NCI-H748 treated with DMSO at 0.1 percent for 48 hours (cell line): Measurements from ENCODE around the gene CPOX.
A peak's percentile ranks its signal among the peaks of the same experiment; 100 is the strongest.

ENCODE experiments used
- DNase-seq: peaks from one replicate; lab custom pipeline; 2025; lab: John Stamatoyannopoulos, UW

The CPOX gene

DNA sequence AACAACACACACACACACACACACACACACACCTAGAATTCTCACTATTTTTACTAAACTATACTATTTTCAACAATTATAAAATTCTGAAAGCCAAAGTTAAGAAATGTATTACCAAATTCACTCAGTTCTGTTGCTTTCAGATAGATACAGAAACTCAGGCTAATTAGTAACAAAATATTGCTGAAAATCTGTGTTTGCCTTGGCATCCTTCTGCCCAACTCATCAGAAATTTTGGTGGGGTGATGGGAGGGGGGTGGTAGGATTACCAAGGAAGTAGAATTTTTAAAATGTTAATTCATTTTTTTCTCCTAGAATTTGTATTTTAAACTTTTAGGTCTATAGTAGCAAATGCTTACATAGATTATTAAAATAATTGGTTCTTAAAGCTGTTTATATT lies 2.7 kb upstream of the CPOX start:
- no peak for DNase-seq

DNA sequence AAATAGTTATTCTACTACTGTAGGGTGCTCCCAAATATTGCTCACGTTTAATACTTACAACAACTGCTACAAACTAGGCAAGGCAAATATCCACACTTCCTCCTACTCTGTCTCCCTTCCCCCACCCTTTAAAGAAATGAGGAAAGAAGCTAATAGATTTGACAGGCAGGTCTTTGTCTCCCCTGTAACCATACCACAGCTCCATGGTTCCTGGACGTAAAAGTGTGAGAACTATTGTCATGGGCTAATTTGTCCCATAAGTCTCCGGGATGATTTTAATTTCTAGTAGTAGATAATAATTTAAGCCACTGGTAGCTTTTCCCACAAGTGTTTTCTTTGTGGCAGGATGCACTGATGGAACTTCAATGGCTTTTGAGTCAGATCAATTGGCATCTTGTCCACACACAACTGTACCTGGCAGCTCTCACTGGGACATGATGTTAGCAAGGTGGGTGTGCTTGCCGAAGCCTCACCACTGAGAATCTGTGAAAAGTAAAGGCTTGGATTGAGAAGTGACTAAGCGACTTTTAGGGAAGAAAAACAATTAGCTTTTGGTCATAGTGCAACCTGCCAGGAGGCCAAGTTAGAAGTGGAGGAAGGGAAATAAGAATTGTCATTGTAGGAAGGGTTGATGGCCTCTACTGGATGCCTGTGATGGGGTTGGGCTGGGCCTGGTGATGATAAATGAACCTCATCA lies 1.4 kb upstream of the CPOX start:
- no peak for DNase-seq

DNA sequence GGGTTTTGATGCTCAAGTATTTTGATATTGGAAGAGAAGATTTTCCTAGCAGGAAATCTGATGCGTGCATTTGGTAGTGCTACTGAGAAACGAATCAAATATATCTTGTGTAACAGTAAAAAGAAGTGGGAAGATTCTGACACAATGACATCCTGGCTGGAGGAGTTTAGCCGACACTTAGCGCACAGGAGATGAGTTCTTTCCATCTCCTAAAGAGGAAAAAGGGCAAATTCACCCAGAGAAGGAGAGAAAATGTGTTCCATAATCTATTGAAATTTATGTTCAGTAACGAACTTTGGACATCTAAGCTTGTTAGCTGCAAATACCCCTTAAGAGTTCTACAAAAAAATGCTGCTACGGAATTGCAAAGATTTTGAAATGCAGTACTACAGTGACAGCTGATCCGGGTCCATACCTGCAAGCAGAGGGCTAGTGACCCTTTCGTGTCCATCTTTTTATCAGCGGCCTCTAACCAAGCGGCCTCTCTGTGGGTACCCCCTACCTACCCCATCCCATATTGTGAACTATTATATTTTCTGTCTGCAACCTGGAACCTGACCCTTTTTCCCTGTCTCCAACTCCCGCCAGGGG lies 971 bp downstream of the CPOX start:
- DNase-seq: no peak

DNA sequence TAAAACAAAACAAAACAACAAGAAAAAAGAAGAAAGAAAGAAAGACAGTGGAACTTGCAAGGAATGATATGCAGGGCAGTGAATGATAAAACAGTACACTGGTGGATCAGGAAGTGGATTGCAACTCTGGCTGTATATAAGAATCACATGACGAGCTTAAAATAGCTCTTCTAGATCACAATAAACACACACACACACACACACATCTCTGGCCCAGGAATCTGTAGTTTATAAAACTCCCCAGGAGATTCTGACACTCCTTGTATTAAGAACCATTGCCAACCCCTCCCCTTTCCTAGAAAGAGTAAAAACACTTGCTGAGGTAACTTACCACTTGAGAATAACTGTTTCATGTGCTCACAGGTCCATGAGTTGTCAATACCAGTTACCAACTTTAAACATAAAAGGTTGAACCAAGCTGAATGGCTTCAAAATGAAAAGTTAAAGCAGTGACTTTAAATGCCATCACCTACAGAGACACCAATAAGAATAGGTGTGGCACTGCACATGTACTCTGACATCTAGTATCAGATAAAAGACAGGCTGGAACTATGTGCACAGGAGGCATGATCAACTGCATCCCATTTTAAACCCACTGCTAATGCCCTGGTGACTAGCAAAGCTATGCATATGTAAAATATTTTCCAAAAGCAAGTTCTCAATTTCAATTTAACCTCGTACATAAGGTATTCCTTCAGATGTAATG lies 3.9 kb downstream of the CPOX start:
- no peak for DNase-seq

DNA sequence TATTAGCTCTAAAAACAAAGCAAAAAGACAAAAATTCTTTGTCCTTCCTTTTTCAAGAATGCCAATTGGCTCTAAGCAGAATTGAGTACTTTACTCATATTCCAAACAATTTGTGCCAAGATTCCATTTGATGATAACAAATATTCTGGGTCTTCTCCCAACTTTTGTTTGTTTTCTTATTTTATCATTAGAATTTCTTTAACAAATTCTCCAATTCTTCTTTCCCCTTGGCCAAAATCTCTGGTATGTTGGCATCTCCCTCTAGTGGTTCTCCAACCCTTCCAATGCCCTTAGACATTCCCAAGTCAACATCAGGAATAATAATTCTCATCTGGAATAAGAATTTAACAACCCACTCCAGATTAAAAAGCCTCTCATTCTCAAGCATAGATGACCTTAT lies 5.3 kb downstream of the CPOX start:
- DNase-seq: no peak

DNA sequence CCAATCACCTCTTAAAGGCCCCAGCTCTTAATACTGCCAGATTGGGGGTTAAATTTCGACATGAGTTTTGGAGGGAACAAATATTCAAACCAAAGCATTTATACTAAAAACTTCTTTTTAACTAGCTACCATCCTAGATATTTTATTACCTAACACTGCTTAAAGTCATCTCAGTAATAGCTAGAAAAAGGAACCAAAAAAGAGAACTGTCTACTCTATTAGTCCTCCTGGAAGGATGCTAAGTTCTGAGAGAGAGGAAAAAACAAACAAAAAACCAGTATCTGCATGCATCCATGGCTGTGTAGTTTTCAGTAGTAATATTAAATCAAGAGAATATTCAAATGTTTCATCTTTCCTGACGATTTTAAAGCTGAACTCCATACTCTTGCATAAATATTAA lies 5.8 kb downstream of the CPOX start:
- no peak for DNase-seq

DNA sequence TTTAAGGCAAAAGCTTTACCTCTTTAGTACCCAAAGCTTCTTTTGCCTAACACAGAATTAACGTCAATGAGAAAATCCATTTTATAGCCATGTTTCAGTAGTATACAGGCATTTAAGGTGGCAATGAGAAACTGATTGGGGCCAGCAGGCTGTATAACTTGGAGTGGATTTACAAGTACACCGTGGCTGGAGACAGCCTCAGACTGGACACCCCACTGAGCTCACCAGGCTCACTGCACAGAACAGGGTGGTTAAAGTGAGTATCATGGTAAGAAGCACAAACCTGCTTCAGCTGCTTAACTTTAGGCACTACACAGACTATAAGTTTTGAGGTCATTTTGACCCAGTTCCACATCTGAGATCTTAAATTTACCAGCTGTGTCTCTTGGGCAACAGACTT lies 8.9 kb downstream of the CPOX start:
- DNase-seq: no peak

DNA sequence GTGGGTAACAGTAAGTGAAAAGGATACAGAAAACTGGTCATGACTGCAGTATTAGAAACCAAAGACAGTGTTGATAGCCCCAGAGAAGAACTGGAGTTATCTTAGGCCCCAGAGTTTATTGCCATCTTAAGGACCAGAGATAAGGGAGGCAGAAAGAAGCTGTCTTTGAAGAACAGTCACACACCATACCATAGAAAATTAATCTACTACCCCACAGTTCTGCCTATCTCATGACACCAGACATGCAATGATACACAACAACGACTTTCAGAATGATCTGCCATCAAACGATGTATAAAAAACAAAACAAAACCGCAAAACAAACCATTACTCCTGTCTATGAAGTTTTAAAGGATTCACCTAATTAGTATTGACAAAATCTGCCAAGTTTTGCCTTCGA lies 9.6 kb downstream of the CPOX start:
- no peak for DNase-seq

DNA sequence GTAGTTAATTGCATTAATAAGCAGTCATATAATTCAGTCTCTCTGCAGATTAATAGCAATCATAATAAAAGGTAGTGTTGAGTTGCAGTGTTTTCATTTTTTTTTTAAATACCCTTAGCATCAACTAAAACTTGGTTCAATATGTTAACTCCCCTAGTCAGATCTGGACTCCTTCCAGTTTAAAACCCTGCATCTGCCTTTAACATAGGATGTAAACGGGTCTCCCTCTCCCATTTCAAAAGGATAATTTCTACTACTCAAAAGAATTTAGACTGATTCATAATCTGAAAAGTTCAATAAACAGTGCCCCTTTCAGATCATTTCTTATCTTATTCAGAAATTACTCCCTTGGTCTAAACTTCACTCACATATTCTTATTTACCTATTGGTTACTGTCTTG lies 11.4 kb downstream of the CPOX start:
- DNase-seq: no peak

DNA sequence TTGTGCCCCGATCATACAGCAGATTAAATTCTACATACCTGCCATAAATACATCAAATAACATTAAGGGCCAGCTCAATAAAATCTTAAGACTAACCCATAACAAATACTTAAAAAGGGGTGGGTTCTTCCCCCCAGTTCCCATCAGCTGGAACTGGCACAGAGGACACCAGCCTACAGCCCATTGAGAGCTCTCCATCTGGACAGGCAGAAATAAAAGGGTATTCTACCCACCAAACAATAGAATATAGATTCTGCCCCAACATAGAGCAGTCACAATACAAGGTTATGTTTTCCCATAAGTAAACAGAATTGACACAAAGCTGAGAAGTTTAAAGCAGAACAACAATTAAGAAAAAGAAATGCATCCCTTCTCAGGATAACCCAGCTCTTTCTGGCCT lies 11.9 kb downstream of the CPOX start:
- no peak for DNase-seq

DNA sequence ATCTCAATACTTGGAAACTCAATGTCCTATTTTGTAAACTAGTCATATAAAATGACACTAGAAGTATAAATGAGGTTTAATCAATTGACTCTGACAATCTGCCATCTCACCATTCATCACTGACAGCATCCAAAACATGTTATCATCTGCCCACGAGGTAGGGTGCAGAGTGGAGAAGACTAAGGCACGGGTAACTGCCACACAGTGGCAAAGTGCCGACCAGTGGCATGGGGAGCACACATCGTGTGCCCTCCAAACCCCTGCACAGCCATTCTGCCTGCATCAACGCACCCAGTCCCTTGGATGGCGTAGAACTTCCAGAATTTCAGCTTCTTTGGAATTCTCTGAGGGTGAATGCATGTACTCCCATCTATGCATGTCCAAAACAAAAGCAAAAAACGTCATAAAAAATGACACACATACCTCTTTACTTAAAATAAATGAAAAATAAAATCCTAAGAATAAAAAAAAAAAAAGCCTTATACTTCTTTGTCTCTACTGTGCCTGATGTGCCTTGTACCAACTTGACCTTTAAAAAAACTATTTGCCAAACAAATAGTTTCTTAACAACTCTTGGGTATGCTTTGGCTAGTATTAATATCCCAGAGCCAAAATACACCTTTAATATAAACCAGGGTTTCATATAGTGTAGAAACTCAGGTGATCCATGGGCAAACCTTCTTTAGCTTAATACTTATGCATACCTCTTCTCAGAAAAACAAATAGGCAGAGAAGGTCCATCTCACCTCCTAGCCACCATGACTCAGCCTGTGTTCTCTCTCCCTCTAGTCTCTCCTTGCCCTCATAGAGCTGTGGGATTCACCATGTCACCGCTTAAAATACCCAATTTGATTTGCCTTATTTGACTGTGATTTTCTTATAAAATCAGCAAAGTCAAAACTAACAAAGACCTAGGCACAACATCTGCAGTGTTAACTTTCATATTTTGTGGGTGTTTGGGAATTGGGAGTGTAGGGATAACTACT lies 12.7 kb downstream of the CPOX start:
- DNase-seq: no peak

DNA sequence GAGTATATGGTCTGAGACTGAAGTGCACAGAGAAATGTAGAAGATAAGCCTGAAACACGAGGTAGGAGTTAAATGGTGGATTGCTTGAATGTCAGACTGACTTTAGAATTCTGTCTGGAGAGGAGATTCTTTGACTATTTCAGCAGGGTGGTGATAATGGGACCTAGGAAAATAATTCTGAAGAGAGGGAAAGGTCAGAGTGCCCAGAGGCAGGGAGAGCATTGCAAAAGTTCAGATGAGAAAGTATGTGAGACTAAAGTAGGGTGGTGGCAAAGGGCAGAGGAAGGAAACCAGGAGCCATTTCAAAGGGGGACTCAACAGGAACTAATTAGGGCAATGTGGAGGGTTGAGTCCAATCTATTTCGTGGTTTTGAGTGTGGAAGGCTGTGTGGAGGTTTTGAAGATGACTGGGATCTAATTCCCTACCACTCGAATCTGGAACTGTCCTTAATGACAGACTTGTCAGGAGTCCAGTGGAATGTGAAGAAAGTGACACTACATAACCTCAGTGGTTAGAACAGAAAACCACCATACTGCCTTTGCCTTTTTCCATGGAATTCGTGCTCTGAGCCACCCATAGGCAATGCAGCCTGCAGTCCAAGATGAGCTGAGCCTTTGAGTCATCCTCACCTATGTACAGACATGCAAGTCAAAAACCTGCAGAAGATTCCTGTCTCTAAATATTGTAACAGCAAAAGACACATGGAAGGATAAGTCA lies 16.1 kb downstream of the CPOX start:
- no peak for DNase-seq

DNA sequence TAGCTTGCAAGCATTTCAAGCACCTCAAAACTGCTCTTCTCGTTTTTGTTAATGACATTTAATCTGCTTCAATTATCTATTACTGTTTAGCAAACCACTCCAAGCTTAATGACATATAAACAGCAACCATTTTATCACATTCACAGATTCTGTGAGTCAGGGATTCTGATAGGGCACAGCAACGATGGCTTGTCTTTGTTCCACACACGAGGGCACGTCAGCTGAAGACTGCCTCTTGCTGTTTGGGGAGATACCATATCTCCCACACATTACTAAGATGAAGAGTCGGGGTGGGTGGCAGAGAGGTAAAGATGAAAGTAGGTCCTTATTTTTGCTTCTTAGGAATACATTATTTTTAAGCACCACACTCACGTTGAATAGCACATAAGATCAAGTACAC lies 19.3 kb downstream of the CPOX start:
- peak; percentile 1 for DNase-seq

DNA sequence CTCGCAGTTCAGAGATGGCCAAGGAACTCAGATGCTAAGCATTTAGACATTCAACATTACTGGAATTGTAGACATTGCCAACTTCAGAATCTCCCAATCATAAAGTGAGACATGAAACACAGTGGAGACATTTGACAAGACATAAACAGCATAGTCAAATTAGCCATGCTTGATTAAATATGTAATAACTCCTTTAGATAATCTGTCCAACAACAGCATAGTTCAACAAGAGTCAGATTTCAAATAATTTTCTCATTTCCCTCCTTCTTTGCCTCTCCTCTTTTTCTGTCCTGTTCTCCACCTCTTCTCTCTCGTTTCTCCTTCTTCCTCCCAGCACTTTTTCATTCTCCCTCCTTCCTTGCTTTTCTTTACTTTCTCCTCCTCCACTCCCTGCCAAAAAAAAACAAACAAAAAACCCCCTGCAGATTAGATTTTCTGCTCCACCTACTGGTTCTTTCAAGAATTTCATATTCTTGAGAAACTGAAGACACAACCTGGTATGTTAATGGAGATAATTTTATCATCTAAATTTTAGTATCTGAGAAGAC lies 20.2 kb downstream of the CPOX start:
- DNase-seq: no peak

DNA sequence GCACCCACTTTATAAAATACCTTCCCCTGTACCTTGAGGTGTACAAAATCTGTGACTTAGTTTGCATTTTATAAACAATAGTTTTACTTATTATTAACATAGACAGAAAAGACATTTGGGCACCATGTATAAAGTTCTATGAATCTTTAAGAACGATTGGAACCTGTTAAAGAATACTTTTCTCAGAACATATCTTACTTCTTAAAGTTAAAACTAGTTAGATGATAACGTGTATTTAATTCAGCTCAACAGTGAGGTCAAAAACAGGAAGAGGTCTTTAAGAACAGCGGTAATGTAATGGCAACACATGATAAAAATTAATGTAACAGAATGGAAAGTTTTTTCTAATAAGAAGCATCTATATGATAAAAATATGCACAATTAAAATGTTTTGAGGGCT lies 25.0 kb downstream of the CPOX start:
- DNase-seq: no peak

DNA sequence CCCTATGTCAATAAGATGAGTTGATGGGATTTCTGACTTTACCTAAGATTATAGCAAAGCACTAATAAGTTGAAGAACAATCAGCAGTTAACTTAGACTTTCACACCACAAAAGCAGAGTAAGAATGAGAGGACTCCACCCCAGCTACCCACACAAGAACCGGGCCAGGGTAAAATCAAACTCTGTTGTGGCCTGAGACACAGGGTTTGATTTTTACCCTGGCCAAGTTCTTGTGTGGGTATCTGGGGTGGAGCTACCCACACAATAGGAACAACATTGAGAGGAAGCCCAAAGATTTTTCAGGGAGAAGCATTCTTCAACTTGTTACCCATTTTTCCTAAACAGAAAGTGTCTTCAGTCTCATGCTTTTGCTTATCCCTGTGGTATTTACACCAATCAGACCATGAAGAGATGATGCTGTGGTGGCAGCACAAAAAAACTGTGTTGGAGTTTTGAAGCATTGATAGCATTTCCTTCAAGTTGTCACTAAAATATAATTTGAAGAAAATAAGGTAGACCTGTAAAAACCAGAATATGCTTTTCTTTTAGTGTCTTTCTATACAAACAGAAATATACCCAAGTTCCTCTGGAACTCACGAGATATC lies 25.6 kb downstream of the CPOX start:
- DNase-seq: no peak

DNA sequence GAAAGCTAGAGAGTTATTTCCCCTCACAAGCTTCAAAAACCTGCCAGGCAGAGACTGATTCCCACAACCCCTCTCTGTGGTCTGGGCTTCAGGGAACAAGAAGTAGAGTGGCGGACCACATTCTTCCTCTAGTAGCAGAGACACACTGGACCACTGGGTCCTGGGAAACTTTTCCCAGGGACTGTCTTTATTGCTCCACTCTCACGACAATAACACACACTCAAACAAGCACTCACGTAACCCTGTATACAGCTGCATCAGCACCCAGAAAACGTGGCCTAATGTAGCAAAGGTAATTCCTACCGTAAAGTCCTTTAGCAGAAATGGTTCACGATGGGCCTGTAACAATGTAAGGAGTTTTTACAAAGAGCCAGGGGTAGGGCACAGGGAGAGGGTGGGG lies 27.6 kb downstream of the CPOX start:
- DNase-seq: no peak

DNA sequence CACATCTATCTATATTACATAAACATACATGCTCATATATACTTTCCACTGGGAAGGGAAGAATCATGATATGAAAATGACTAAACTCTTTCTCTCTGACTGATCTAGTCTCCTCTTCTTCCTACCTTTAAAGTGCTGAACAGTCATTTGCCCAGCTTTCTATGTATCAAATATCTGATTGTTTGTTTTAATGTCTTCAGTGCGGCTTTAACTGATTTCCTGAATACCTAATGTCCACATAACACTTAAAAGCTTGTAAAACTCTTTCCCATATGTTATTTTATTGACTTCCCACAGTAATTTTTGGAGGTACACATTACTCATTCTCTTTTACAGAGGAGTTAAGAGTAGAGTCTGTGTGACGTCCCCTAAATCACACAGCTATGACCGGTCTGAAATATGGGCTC lies 28.2 kb downstream of the CPOX start:
- no peak for DNase-seq

DNA sequence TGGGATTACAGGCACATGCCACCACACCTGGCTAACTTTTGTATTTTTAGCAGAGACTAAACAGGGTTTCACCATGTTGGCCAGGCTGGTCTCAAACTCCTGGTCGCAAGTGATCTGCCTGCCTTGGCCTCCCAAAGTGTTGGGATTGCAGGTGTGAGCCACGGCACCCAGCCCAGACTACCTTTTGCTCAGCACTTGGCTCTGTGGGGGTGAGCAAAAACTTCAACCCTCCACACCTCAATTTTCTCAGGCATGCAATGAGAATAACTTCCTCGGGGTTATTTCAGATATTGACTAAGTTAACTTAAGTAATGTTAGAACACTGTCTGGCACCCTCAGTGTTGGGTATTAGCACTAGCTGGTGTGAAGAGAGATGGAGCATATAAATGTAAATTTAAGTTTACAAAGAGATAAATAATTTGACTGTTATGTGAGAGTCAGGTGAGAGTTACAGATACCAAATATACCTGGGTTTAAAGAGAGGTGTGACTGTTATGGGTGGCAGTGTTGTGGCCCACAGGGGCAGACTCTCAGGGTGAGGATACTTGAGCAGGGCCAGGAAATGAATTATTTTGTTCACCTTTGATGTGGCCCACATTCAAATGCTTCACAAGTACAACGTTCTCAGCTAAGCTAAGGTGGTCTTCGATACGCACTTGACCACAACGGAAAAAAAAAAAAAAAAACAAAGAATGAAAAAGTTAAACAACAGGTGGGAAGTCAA lies 29.0 kb downstream of the CPOX start:
- no peak for DNase-seq

DNA sequence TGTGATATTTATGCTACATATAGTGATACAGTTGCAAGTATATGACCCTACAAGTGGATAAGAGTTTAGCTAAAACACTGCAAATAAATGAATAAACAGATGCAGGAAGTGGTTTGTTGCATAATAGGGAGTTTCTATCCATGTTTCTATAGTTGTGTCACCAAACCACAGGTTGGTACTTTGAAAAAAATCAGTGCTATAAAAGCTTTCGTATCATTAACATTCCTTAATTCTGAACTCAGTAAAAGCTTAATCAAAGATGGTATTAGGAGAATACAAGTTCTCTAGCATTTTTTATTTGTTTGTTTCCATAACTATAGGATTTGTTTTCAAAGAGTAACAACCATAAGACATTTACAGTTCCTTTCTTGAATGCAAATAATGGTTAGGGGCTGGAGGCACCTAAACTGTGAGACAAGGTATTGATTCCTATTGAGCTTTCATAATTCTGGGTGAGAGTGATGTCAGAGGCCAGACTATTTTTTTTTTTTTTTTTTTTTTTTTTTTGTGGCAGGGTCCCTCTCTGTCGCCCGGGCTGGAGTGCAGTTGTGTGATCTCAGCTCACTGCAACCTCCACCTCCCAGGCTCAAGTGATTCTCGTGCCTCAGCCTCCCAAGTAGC lies 29.6 kb downstream of the CPOX start:
- DNase-seq: no peak
